SK-N-SH treated with all-trans-retinoic acid at 6 μM for 48 hours (cell line): ENCODE data around the gene SLCO3A1.

Experiments used
- ATAC-seq: fragments of 200-7000 bp; cut with Tn5 transposase; 3 replicates; pipeline ENCODE4 v1.9.1; 2020; ENCODE audit warnings: mild to moderate bottlenecking, moderate library complexity
- ARNTL ChIP-seq: fragments of 450-650 bp; formaldehyde crosslinking; IDR thresholded peaks from 2 replicates; pipeline ENCODE4 v1.5.0; 2020; ENCODE audit warnings: low read depth, mild to moderate bottlenecking, moderate library complexity, borderline replicate concordance
- BACH2 ChIP-seq: fragments of 250-450 bp; sonication (Bioruptor Pico); IDR thresholded peaks from 2 replicates; pipeline ENCODE4 v1.9.0; 2021; ENCODE audit warnings: mild to moderate bottlenecking, borderline replicate concordance
- CSDC2 ChIP-seq: fragments of 250-450 bp; sonication (Bioruptor Pico); IDR thresholded peaks from 2 replicates; pipeline ENCODE4 v1.5.0; 2020; ENCODE audit warnings: mild to moderate bottlenecking, moderate library complexity
- GLIS3 ChIP-seq: fragments of 250-450 bp; sonication (Bioruptor Pico); IDR thresholded peaks from 2 replicates; pipeline ENCODE4 v1.5.0; 2020; ENCODE audit warnings: mild to moderate bottlenecking, moderate library complexity
- ISL1 ChIP-seq: fragments of 250-450 bp; sonication (Bioruptor Pico); IDR thresholded peaks from 2 replicates; pipeline ENCODE4 v2.1.2; 2022; ENCODE audit warnings: mild to moderate bottlenecking, moderate library complexity
- OSR1 ChIP-seq: fragments of 250-450 bp; sonication (Bioruptor Pico); IDR thresholded peaks from 2 replicates; pipeline ENCODE4 v1.8.0; 2022; ENCODE audit warnings: moderate library complexity, mild to moderate bottlenecking, inconsistent platforms
- PPARA ChIP-seq: fragments of 250-450 bp; sonication (Bioruptor Pico); IDR thresholded peaks from 2 replicates; pipeline ENCODE4 v1.5.0; 2020; ENCODE audit warnings: mild to moderate bottlenecking, borderline replicate concordance
- RARB ChIP-seq: fragments of 250-450 bp; sonication (Bioruptor Pico); IDR thresholded peaks from 2 replicates; pipeline ENCODE4 v1.8.0; 2021; ENCODE audit warnings: mild to moderate bottlenecking, moderate library complexity
- SNAI2 ChIP-seq: fragments of 250-450 bp; sonication (Bioruptor Pico); IDR thresholded peaks from 2 replicates; pipeline ENCODE4 v1.5.0; 2020; ENCODE audit warnings: mild to moderate bottlenecking, moderate library complexity
- TCF4 ChIP-seq: fragments of 250-450 bp; sonication (Bioruptor Pico); IDR thresholded peaks from 2 replicates; pipeline ENCODE4 v1.8.0; 2021; ENCODE audit warnings: mild to moderate bottlenecking, moderate library complexity, borderline replicate concordance
- TOX ChIP-seq: fragments of 250-450 bp; sonication (Bioruptor Pico); IDR thresholded peaks from 2 replicates; pipeline ENCODE4 v1.8.0; 2021; ENCODE audit warnings: mild to moderate bottlenecking, moderate library complexity, borderline replicate concordance
- ZC3H10 ChIP-seq: fragments of 250-450 bp; sonication (Bioruptor Pico); IDR thresholded peaks from 2 replicates; pipeline ENCODE4 v1.5.1; 2021; ENCODE audit warnings: mild to moderate bottlenecking, moderate library complexity
- ZFP3 ChIP-seq: fragments of 250-450 bp; sonication (Bioruptor Pico); IDR thresholded peaks from 2 replicates; pipeline ENCODE4 v1.5.0; 2020; ENCODE audit warnings: mild to moderate bottlenecking, moderate library complexity
- ZFP30 ChIP-seq: fragments of 450-650 bp; formaldehyde crosslinking; IDR thresholded peaks from 2 replicates; pipeline ENCODE4 v1.5.0; 2022; ENCODE audit warnings: mild to moderate bottlenecking, moderate library complexity
- ZNF565 ChIP-seq: fragments of 450-650 bp; formaldehyde crosslinking; conservative IDR thresholded peaks from 2 replicates; pipeline ENCODE4 v1.5.0; 2020; ENCODE audit warnings: low read depth, mild to moderate bottlenecking, moderate library complexity
- ZNF70 ChIP-seq: fragments of 450-650 bp; formaldehyde crosslinking; IDR thresholded peaks from 2 replicates; pipeline ENCODE4 v1.5.0; 2020; ENCODE audit warnings: mild to moderate bottlenecking, moderate library complexity
- ZNF8 ChIP-seq: fragments of 450-650 bp; formaldehyde crosslinking; IDR thresholded peaks from 2 replicates; pipeline ENCODE4 v1.5.0; 2020; ENCODE audit warnings: mild to moderate bottlenecking, moderate library complexity
- TF ChIP-seq, protein P1 (sequence below): fragments of 250-450 bp; sonication (Bioruptor Pico); IDR thresholded peaks from 2 replicates; pipeline ENCODE4 v1.5.0; 2020; ENCODE audit warnings: mild to moderate bottlenecking, moderate library complexity
- TF ChIP-seq, protein P2 (sequence below): fragments of 250-450 bp; sonication (Bioruptor Pico); IDR thresholded peaks from 2 replicates; pipeline ENCODE4 v1.5.1; 2021; ENCODE audit warnings: mild to moderate bottlenecking, moderate library complexity
- TF ChIP-seq, protein P3 (sequence below): fragments of 250-450 bp; sonication (Bioruptor Pico); IDR thresholded peaks from 2 replicates; pipeline ENCODE4 v1.8.0; 2020; ENCODE audit warnings: mild to moderate bottlenecking, moderate library complexity, borderline replicate concordance
- TF ChIP-seq, protein P4 (sequence below): fragments of 250-450 bp; sonication (Bioruptor Pico); IDR thresholded peaks from 2 replicates; pipeline ENCODE4 v1.8.0; 2021; ENCODE audit warnings: low read depth, mild to moderate bottlenecking, moderate library complexity, borderline replicate concordance
- TF ChIP-seq, protein P5 (sequence below): fragments of 250-450 bp; sonication (Bioruptor Pico); IDR thresholded peaks from 2 replicates; pipeline ENCODE4 v1.5.1; 2020; ENCODE audit warnings: low read depth, mild to moderate bottlenecking, moderate library complexity

Gene SLCO3A1

DNA sequence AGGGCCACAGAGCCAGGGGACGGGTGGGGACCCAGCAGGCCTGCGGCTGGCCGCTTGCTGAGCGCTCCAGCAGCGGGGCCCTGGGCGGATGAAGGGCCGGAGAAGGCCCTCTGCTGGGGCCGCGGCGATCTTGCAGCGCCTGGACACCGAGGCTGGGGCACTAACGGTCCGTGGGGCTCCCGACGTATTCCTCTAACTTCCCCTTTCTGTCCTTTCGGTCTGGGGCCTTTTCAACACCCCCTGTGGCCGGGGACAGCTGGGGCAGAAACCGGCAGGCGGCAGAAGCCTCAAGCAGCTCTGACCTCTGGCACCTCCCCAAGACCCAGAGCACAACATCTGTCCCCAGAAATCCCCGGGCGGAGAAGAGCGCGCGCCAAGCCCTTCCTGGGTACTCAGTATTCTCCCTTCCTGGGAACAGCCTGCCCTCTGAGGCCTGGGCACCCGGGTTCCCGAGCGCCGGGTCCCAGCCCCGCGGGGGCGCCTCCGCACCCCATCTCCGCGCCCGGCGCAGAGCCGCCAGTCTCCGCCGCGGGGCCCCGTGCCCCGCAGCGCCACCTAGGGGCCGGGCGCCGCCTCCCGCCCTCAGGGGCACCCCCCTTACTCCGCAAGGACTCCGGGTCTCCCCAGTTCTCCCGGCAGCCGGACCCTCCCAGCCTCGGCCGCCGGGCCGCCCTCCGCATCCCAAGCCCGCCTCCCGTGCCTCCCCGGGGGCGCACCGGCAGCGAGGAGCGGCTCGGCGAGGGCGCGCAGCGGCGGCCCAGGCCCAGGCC lies 582 bp upstream of the SLCO3A1 start:
- TF ChIP-seq OSR1 (CRISPR knock-in tag), result no peak
- TF ChIP-seq, protein P1, sequence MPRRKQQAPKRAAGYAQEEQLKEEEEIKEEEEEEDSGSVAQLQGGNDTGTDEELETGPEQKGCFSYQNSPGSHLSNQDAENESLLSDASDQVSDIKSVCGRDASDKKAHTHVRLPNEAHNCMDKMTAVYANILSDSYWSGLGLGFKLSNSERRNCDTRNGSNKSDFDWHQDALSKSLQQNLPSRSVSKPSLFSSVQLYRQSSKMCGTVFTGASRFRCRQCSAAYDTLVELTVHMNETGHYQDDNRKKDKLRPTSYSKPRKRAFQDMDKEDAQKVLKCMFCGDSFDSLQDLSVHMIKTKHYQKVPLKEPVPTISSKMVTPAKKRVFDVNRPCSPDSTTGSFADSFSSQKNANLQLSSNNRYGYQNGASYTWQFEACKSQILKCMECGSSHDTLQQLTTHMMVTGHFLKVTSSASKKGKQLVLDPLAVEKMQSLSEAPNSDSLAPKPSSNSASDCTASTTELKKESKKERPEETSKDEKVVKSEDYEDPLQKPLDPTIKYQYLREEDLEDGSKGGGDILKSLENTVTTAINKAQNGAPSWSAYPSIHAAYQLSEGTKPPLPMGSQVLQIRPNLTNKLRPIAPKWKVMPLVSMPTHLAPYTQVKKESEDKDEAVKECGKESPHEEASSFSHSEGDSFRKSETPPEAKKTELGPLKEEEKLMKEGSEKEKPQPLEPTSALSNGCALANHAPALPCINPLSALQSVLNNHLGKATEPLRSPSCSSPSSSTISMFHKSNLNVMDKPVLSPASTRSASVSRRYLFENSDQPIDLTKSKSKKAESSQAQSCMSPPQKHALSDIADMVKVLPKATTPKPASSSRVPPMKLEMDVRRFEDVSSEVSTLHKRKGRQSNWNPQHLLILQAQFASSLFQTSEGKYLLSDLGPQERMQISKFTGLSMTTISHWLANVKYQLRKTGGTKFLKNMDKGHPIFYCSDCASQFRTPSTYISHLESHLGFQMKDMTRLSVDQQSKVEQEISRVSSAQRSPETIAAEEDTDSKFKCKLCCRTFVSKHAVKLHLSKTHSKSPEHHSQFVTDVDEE (CRISPR knock-in tag), result 0 out of 2 replicates have a peak, but pooled peaks have one; percentile 17
- no peak for TF ChIP-seq ZNF8 (CRISPR knock-in tag)
- no peak for TF ChIP-seq ZNF70 (CRISPR knock-in tag)
- no peak for TF ChIP-seq SNAI2
- 0 out of 2 replicates have a peak, but pooled peaks have one; percentile 45 for TF ChIP-seq GLIS3 (CRISPR knock-in tag)
- no peak for TF ChIP-seq ZFP30
- TF ChIP-seq ISL1 (CRISPR knock-in tag), result no peak
- no peak for TF ChIP-seq ARNTL (CRISPR knock-in tag)
- TF ChIP-seq, protein P2, sequence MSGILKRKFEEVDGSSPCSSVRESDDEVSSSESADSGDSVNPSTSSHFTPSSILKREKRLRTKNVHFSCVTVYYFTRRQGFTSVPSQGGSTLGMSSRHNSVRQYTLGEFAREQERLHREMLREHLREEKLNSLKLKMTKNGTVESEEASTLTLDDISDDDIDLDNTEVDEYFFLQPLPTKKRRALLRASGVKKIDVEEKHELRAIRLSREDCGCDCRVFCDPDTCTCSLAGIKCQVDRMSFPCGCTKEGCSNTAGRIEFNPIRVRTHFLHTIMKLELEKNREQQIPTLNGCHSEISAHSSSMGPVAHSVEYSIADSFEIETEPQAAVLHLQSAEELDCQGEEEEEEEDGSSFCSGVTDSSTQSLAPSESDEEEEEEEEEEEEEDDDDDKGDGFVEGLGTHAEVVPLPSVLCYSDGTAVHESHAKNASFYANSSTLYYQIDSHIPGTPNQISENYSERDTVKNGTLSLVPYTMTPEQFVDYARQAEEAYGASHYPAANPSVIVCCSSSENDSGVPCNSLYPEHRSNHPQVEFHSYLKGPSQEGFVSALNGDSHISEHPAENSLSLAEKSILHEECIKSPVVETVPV (CRISPR knock-in tag), result no peak
- peak; percentile 85 for ATAC-seq

DNA sequence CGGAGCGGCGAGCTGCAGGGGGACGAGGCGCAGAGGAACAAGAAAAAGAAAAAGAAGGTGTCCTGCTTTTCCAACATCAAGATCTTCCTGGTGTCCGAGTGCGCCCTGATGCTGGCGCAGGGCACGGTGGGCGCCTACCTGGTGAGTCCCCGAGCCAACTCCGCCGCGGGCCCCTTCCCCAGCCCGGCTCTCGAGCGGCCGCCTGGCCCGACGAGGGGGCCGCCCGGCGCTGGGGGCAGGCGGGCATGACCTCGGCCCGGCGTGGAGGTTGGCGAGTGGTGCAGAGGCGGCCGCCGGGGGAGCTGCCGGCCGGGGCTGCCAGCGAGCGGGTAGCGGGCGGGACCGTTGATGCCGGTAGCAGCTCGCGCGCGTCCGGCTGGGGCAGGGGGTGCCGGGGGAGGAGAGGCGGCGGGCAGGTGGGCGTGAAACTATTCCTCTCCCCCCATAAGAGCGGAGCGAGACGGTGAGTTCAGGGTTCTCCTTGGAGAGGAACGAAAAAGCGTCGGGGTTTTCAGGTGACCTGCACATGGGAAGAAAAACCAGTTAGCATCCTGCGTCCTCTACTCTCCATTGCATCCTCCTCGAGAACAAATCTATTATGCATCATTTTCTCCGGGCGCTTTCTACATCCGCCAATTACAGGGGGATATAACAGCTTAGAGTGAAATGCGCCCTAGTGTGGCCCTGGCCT lies 585 bp downstream of the SLCO3A1 start:
- peak; percentile 60 for ATAC-seq
- TF ChIP-seq GLIS3 (CRISPR knock-in tag), result no peak
- TF ChIP-seq, protein P3, sequence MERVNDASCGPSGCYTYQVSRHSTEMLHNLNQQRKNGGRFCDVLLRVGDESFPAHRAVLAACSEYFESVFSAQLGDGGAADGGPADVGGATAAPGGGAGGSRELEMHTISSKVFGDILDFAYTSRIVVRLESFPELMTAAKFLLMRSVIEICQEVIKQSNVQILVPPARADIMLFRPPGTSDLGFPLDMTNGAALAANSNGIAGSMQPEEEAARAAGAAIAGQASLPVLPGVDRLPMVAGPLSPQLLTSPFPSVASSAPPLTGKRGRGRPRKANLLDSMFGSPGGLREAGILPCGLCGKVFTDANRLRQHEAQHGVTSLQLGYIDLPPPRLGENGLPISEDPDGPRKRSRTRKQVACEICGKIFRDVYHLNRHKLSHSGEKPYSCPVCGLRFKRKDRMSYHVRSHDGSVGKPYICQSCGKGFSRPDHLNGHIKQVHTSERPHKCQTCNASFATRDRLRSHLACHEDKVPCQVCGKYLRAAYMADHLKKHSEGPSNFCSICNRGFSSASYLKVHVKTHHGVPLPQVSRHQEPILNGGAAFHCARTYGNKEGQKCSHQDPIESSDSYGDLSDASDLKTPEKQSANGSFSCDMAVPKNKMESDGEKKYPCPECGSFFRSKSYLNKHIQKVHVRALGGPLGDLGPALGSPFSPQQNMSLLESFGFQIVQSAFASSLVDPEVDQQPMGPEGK, result no peak
- TF ChIP-seq ZC3H10 (CRISPR knock-in tag), result no peak
- no peak for TF ChIP-seq ZNF70 (CRISPR knock-in tag)
- no peak for TF ChIP-seq OSR1 (CRISPR knock-in tag)
- no peak for TF ChIP-seq ISL1 (CRISPR knock-in tag)
- TF ChIP-seq ZFP30, result no peak
- TF ChIP-seq ZFP3, result no peak
- TF ChIP-seq TCF4, result no peak
- no peak for TF ChIP-seq TOX (CRISPR knock-in tag)
- TF ChIP-seq PPARA (CRISPR knock-in tag), result no peak
- no peak for TF ChIP-seq ZNF565
- TF ChIP-seq, protein P4, sequence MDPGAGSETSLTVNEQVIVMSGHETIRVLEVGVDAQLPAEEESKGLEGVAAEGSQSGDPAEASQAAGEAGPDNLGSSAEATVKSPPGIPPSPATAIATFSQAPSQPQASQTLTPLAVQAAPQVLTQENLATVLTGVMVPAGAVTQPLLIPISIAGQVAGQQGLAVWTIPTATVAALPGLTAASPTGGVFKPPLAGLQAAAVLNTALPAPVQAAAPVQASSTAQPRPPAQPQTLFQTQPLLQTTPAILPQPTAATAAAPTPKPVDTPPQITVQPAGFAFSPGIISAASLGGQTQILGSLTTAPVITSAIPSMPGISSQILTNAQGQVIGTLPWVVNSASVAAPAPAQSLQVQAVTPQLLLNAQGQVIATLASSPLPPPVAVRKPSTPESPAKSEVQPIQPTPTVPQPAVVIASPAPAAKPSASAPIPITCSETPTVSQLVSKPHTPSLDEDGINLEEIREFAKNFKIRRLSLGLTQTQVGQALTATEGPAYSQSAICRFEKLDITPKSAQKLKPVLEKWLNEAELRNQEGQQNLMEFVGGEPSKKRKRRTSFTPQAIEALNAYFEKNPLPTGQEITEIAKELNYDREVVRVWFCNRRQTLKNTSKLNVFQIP (CRISPR knock-in tag), result no peak
- no peak for TF ChIP-seq RARB (CRISPR knock-in tag)
- TF ChIP-seq SNAI2, result no peak
- TF ChIP-seq, protein P5, sequence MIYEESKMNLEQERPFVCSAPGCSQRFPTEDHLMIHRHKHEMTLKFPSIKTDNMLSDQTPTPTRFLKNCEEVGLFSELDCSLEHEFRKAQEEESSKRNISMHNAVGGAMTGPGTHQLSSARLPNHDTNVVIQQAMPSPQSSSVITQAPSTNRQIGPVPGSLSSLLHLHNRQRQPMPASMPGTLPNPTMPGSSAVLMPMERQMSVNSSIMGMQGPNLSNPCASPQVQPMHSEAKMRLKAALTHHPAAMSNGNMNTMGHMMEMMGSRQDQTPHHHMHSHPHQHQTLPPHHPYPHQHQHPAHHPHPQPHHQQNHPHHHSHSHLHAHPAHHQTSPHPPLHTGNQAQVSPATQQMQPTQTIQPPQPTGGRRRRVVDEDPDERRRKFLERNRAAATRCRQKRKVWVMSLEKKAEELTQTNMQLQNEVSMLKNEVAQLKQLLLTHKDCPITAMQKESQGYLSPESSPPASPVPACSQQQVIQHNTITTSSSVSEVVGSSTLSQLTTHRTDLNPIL (CRISPR knock-in tag), result no peak

DNA sequence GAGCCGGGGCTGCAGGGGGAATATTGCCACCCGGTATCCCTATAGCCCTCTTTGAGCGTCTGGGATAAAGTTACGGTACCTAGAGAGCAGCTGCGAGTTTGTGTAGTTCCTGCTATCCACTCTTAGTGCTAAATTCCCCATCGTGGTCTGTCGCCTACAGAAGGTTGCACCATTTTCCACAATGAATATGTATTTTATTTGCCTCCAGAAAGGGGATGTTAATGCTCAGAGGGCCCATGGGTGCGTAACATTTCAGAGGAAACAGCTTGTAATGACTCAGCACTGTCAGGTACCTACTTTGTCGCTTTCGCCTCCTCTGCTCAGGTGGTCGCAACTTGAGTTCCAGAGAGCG lies 1.1 kb downstream of the SLCO3A1 start:
- ATAC-seq, result peak; percentile 1; the same call in 1 of the 3 replicates
- no peak for TF ChIP-seq CSDC2 (CRISPR knock-in tag)
- no peak for TF ChIP-seq ZNF8 (CRISPR knock-in tag)
- no peak for TF ChIP-seq ZFP30
- no peak for TF ChIP-seq RARB (CRISPR knock-in tag)
- TF ChIP-seq TOX (CRISPR knock-in tag), result no peak
- TF ChIP-seq, protein P4 (CRISPR knock-in tag), result no peak
- no peak for TF ChIP-seq ZC3H10 (CRISPR knock-in tag)
- no peak for TF ChIP-seq ARNTL (CRISPR knock-in tag)
- no peak for TF ChIP-seq TCF4
- no peak for TF ChIP-seq SNAI2
- no peak for TF ChIP-seq PPARA (CRISPR knock-in tag)
- TF ChIP-seq BACH2 (CRISPR knock-in tag), result no peak
- TF ChIP-seq, protein P2 (CRISPR knock-in tag), result no peak
- TF ChIP-seq ISL1 (CRISPR knock-in tag), result no peak
- no peak for TF ChIP-seq OSR1 (CRISPR knock-in tag)
